Heart right ventricle (tissue), 16 donors: Measurements from ENCODE around the gene FASTKD2. TPM values are rescaled to one million over a fixed set of nuclear protein-coding genes. Genes with fewer than 3 reads are reported as not detected.
A peak's percentile ranks its signal among the peaks of the same experiment; 100 is the strongest.

Source experiments
- ATAC-seq, 8 donors: fragments of 200-7000 bp; cut with Tn5 transposase; one replicate each; pipeline ENCODE4 v1.9.1; 2020; ENCODE audit warnings: mild to moderate bottlenecking in 8 of 8, moderate library complexity in 8 of 8, moderate number of reproducible peaks in 1 of 8
- DNase-seq, 2 donors: peaks; one replicate each; pipeline ENCODE4 v3.0.0-alpha.2; 2020
- H3K27ac ChIP-seq, 10 donors: fragments of 200-600 bp; sonication (generic) in 2 of 10; one replicate each; pipeline versions ENCODE4 v1.5.0 to v1.8.0; 2020 to 2022; ENCODE audit warnings: mild to moderate bottlenecking in 3 of 10
- H3K27me3 ChIP-seq, 7 donors: fragments of 200-600 bp; one replicate each; pipeline ENCODE4 v1.8.0; 2021 to 2022; ENCODE audit warnings: mild to moderate bottlenecking in 2 of 7
- H3K36me3 ChIP-seq, 9 donors: fragments of 200-600 bp; sonication (generic) in 1 of 9; one replicate each; pipeline versions ENCODE4 v1.5.0 to v1.8.0; 2020 to 2022; ENCODE audit warnings: mild to moderate bottlenecking in 2 of 9
- H3K4me1 ChIP-seq, 9 donors: fragments of 200-600 bp; sonication (generic) in 1 of 9; one replicate each; pipeline versions ENCODE4 v1.5.0 to v1.8.0; 2020 to 2022; ENCODE audit warnings: mild to moderate bottlenecking in 4 of 9
- H3K4me3 ChIP-seq, 10 donors: fragments of 200-600 bp; sonication (generic) in 2 of 10; one replicate each; pipeline versions ENCODE4 v1.5.0 to v1.8.0; 2020 to 2022; ENCODE audit warnings: mild to moderate bottlenecking in 7 of 10, moderate library complexity in 2 of 10
- H3K9me3 ChIP-seq, 11 donors: fragments of 200-600 bp in 10 of 11; sonication (generic) in 2 of 11; one replicate each; pipeline versions ENCODE4 v1.5.0 to v1.8.0; 2013 to 2022; ENCODE audit warnings: mild to moderate bottlenecking in 2 of 11, control low read depth in 1 of 11, moderate library complexity in 1 of 11
- WGBS, 2 donors: extraction: QIAGEN DNeasy Blood & Tissue Kit; methylation state at CpG; one replicate each; pipeline ENCODE4 v1.1.7; 2013; ENCODE audit warnings: inconsistent platforms in 1 of 2; 5-methylcytosine and 5-hydroxymethylcytosine counted together
- intact Hi-C, 10 donors: fragments of 100-400 bp; cut with DNase I; formaldehyde crosslinking; loops; one replicate each; pipeline versions ENCODE4 v1.11.1 to v1.14.2; 2022
- polyA plus RNA-seq, 2 donors: library from polyadenylated mRNA; stranded (reverse); fragments of 200-250 nt; gene quantifications; one replicate each; pipeline ENCODE4 v1.2.3, GENCODE V29; 2013
- total RNA-seq, 10 donors: library from RNA; stranded (reverse); fragmentation: NEBNext Ultra II Directional in 3 of 10; extraction: Animal tissue kit (Norgen Biotek cat#: 25700) in 3 of 10; gene quantifications; one replicate each; pipeline versions ENCODE4 v1.2.1 to v1.2.4, GENCODE V29; 2021 to 2023
- TF ChIP-seq, protein P1 (sequence below), 9 donors: fragments of 200-600 bp; sonication (generic) in 2 of 9; IDR thresholded peaks; one replicate each; pipeline versions ENCODE4 v1.5.0 to v1.8.0; 2021 to 2022; ENCODE audit warnings: antibody characterized with exemption in 9 of 9, mild to moderate bottlenecking in 5 of 9, moderate library complexity in 1 of 9
- donor health status: Arrhythmogenic right ventricular cardiomyopathy.
- donor health status: ischemic (EF 13 %, LVEDD 7.1; RV severe dilation, severe dysfunction).
- donor health status: healthy with polysubstance abuse.
- donor health status: DM: no; HTN: yes; CAD: no.
- donor health status: DM: no; HTN: no; CAD: no.
- donor health status: ischemic (EF 25% LVEDD 6.9; RV normal size, moderate dysfunction).
- donor health status: ischemic (EF 25% LVEDD 5.7; RV mildly dilated, moderate dysfunction).
- donor health status: healthy.
- donor health status: DM: yes; HTN: yes; CAD: no.
- donor health status: Ischemic cardiomyopathy.
- donor health status: ischemic (EF 35%, LVEDD 5.7; RV mildly dilated, moderate dysfunction).
- donor health status: nonischemic (EF 11% LVEDD 7.7; RV severe dilation, severe dysfunction).
- donor health status: DM: yes; HTN: yes; CAD: no.
- donor health status: PGD.
- donor health status: ischemic (EF 29% LVEDD 5.4; RV normal size, mild dysfunction).
- donor health status: nonischemic (EF 23%, LVEDD 6.1; RV moderate dilation, normal function).

The FASTKD2 gene
- total and polyA plus RNA-seq, 12 donors, result 8.2 to 46.9 (median 42.2) TPM

DNA sequence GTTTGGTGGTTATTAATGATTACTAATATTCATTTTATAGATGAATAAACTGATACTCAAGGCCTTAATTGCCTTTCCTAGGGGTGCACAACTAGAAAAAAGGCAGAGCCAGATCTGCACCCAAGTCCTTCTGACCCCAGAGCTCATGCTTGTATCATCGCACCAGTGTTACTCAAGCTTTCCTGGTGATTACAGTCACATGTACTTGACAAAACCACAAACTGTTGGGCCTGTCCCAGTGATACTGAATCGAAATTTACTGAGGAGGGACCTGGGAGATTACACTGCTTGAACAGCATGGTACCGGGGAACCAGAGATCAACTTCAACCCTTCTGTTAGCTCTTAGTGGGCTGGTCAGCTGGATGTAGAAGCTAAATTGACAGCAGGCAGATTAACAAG lies 33.7 kb downstream of the FASTKD2 start:
- intact Hi-C loops, result loop anchor here in 2 of 10 donors (5.0 to 10.0 kb wide), 2 partner anchors 176 to 188 kb away; no protein-coding TSS in a partner anchor
- TF ChIP-seq, protein P1, sequence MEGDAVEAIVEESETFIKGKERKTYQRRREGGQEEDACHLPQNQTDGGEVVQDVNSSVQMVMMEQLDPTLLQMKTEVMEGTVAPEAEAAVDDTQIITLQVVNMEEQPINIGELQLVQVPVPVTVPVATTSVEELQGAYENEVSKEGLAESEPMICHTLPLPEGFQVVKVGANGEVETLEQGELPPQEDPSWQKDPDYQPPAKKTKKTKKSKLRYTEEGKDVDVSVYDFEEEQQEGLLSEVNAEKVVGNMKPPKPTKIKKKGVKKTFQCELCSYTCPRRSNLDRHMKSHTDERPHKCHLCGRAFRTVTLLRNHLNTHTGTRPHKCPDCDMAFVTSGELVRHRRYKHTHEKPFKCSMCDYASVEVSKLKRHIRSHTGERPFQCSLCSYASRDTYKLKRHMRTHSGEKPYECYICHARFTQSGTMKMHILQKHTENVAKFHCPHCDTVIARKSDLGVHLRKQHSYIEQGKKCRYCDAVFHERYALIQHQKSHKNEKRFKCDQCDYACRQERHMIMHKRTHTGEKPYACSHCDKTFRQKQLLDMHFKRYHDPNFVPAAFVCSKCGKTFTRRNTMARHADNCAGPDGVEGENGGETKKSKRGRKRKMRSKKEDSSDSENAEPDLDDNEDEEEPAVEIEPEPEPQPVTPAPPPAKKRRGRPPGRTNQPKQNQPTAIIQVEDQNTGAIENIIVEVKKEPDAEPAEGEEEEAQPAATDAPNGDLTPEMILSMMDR (IDR thresholded peaks at IDR 0.05), result no peak
- 77 to 79% methylated on average over 3 of the region's 3 CpGs for WGBS, 2 donors
- DNase-seq (no peak), ATAC-seq (no peak)
- H3K27ac ChIP-seq, result peak overlapping the region in 1 of 10 donors; percentile 12
- peaks cover 0 to 26% (median 12%) of the 10 kb centered on the region in 9 donors for H3K4me1 ChIP-seq
- no peaks in the 10 kb centered on the region for H3K9me3 ChIP-seq
- H3K36me3 ChIP-seq, result peaks cover 0 to 24% (median 0%) of the 10 kb centered on the region in 9 donors
- H3K4me3 ChIP-seq, result no peak overlapping the region
- H3K27me3 ChIP-seq, result no peaks in the 10 kb centered on the region

DNA sequence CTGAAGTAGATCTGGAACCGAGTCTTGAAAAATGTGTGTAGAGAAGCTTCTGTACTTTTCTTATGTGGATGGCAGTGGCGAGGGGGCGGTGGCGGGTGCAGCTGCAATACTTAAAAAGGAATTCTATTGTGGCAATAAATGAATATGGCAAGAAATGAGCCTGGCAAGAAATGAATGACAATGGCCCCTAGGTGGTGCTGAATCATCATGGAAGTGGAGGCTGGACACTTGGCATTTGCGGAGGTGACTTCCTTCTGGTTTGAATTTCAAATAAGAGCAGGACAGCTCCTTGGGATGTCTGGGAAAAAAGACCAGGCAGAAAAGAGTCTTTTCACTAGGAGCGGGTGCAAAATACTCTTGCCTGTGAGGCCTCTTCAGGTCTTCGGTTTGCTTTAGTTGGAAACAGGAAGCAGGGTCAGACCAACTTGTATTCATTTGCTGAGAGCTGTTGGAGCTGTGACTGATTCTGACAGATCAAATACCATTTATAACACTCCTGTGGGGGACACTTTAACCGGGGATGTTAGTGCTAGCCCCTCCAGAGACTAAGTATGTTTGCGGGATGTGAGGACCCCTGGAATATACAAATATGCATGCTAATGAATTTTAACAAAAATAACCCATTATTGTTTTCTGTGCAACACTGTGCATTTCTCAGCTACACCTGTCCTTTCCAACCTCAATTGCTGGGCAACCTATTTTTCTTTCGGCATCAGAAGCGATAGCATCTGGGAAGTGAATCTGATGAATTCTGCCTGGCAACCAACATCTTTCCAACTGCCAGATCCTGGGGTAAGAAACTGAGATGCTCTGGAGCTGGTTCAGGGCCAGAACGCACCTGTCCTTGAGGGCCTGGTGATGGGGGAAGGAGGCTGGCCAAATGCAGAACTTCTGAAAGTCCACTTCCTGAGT lies 35.4 kb downstream of the FASTKD2 start:
- TF ChIP-seq, protein P1 (IDR thresholded peaks at IDR 0.05), result peak; percentile 50 to 82 (median 75)
- 28% methylated on average over 12 of the region's 12 CpGs for WGBS, 2 donors
- no peak overlapping the region for H3K27ac ChIP-seq
- peak; percentile 21 to 75 for DNase-seq
- H3K27me3 ChIP-seq, result no peaks in the 10 kb centered on the region
- intact Hi-C loops, result loop anchor here in 9 of 10 donors (1.0 to 10.0 kb wide), 13 partner anchors 167 to 675 kb away; partner anchors contain the start of gene KLF7 (in 3 of the 9)
- ATAC-seq, result peak; percentile 51 to 86 (median 82)
- H3K4me3 ChIP-seq, result peak overlapping the region in 4 of 10 donors; percentile 6 to 22 (median 17)
- no peaks in the 10 kb centered on the region for H3K9me3 ChIP-seq
- H3K36me3 ChIP-seq, result peaks cover 0 to 9% (median 0%) of the 10 kb centered on the region in 9 donors
- H3K4me1 ChIP-seq, result peaks cover 0 to 32% (median 12%) of the 10 kb centered on the region in 9 donors

DNA sequence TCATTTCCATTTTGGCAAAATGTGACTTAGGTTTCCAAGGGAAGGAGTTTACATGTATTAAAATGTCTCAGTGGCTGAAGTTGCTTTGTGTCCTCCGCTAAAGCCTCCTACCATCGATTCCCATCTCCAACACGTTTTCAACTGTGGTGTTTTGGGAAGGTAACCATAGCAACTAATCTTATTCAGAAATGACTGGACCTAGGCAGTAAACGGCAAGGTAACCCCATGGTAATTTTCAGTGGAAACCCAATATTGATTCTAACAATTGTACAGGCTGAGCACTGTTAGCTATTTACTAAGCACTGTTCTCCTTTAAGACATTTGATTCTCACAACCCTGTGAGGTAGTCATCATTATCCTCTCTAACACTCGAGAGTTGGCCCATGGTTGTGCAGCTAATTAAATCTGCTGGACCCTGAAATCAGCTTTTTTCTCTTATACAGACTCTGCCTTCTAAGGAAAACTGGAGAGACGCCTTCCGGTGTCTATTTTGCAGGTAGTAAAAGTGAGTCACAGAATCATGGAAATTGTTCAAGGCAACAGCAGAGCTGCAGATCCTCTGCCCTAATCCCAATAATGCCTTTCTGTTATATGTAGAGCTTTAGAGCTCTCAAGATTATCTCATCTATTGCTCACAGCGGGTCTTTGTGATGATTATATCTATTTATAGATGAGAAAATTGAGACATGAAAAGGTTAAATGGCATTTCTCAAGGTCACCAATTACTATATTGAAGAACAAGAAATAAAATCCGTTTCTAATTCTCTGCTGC lies 36.2 kb downstream of the FASTKD2 start:
- peaks cover 0 to under 1% (median 0%) of the 10 kb centered on the region in 9 donors for H3K36me3 ChIP-seq
- no peaks in the 10 kb centered on the region for H3K27me3 ChIP-seq
- WGBS, 2 donors, result 70 to 72% methylated on average over 9 of the region's 9 CpGs
- ATAC-seq (no peak), DNase-seq (no peak)
- intact Hi-C loops, result loop anchor here in 9 of 10 donors (1.0 to 10.0 kb wide), 12 partner anchors 166 to 673 kb away; partner anchors contain the start of gene KLF7 (in 3 of the 9)
- H3K27ac ChIP-seq, result no peak overlapping the region
- peaks cover 0 to 32% (median 12%) of the 10 kb centered on the region in 9 donors for H3K4me1 ChIP-seq
- H3K4me3 ChIP-seq, result no peak overlapping the region
- H3K9me3 ChIP-seq, result no peaks in the 10 kb centered on the region
- TF ChIP-seq, protein P1 (IDR thresholded peaks at IDR 0.05), result no peak
